Activated T-cell treated with anti-CD3 and anti-CD28 coated beads, Interleukin-2, amount 50 U/mL, for 4 hours (primary cell): ENCODE measurements around the gene UBA52. TPM values are rescaled to one million over a fixed set of nuclear protein-coding genes. Genes with fewer than 3 reads are reported as not detected.
A peak's percentile ranks its signal among the peaks of the same experiment; 100 is the strongest.

Source experiments
- ATAC-seq, 2 donors: fragments of 200-7000 bp; cut with Tn5 transposase; one replicate each; pipeline ENCODE4 v1.10.0; 2021
- DNase-seq: peaks from one replicate; pipeline ENCODE4 v3.0.0-alpha.2; 2020
- H3K27me3 Mint-ChIP-seq: one replicate; pipeline ENCODE4 v1.8.0; 2021; ENCODE audit warnings: low read depth, mixed read lengths
- H3K36me3 Mint-ChIP-seq: one replicate; pipeline ENCODE4 v1.8.0; 2022; ENCODE audit warnings: mixed read lengths; ENCODE audit not compliant: insufficient read depth
- H3K4me1 Mint-ChIP-seq: one replicate; pipeline ENCODE4 v1.8.0; 2021; ENCODE audit warnings: low read depth, mixed read lengths
- H3K4me3 Mint-ChIP-seq: one replicate; pipeline ENCODE4 v1.8.0; 2021; ENCODE audit warnings: mild to moderate bottlenecking, moderate library complexity, mixed read lengths
- H3K9me3 Mint-ChIP-seq: one replicate; pipeline ENCODE4 v1.8.0; 2021; ENCODE audit warnings: mixed read lengths
- total RNA-seq, 3 donors: library from RNA; stranded (reverse); gene quantifications; one replicate each; pipeline ENCODE4 v1.2.1, GENCODE V29; 2021

The UBA52 gene
- total RNA-seq, 3 donors from 2014 or later = 1,928 to 2,027 (median 1,945) TPM

GRCh38 chr19:18541258-18541991, 30.2 kb upstream of the UBA52 start:
- Mint-ChIP-seq H3K9me3 (no peaks in the 10 kb centered on the region), H3K4me3 (no peak overlapping the region), H3K4me1 (peaks cover 17% of the 10 kb centered on the region), H3K27me3 (no peaks in the 10 kb centered on the region), H3K36me3 (peaks cover 9% of the 10 kb centered on the region)
- DNase-seq (no peak), ATAC-seq (no peak)

- H3K27me3 Mint-ChIP-seq = no peaks in the 10 kb centered on the region
- H3K36me3 Mint-ChIP-seq = peaks cover 4% of the 10 kb centered on the region
- no peak for DNase-seq
- H3K9me3 Mint-ChIP-seq = no peaks in the 10 kb centered on the region
- peaks cover 17% of the 10 kb centered on the region for H3K4me1 Mint-ChIP-seq
- peak overlapping the region; percentile 86 for H3K4me3 Mint-ChIP-seq
- ATAC-seq = peak in 1 of 2 donors; percentile 1
Observed at GRCh38 chr19:18541992-18542940, 29.4 kb upstream of the UBA52 start.

GRCh38 chr19:18542941-18543813, 28.5 kb upstream of the UBA52 start, which contains the start of gene FKBP8:
Gene FKBP8, minus strand, starts transcription at chr19:18543573. Its CDS starts 1,603 bp downstream, at chr19:18541970.
- DNase-seq = peak; percentile 92
- H3K9me3 Mint-ChIP-seq = no peaks in the 10 kb centered on the region
- H3K27me3 Mint-ChIP-seq = no peaks in the 10 kb centered on the region
- peak; percentile 98 for ATAC-seq
- H3K4me3 Mint-ChIP-seq = peak within 1 kb of the TSS; percentile 91
- peaks cover 17% of the 10 kb centered on the region for H3K4me1 Mint-ChIP-seq
- H3K36me3 Mint-ChIP-seq = peaks cover 2% of the 10 kb centered on the region

GRCh38 chr19:18543814-18544475, 27.7 kb upstream of the UBA52 start:
- Mint-ChIP-seq H3K9me3 (no peaks in the 10 kb centered on the region), H3K27me3 (peaks cover 2% of the 10 kb centered on the region), H3K4me1 (peaks cover 17% of the 10 kb centered on the region), H3K36me3 (peaks cover 2% of the 10 kb centered on the region), H3K4me3 (peak overlapping the region; percentile 91)
- ATAC-seq = peak; percentile 74 to 81
- peak; percentile 55 for DNase-seq

- Mint-ChIP-seq H3K9me3 (no peaks in the 10 kb centered on the region), H3K4me1 (no peaks in the 10 kb centered on the region), H3K27me3 (peaks cover 2% of the 10 kb centered on the region), H3K36me3 (no peaks in the 10 kb centered on the region), H3K4me3 (no peak overlapping the region)
- DNase-seq (no peak), ATAC-seq (no peak)
Observed at GRCh38 chr19:18551631-18552030, 20.0 kb upstream of the UBA52 start.

- Mint-ChIP-seq H3K4me1 (peaks cover 16% of the 10 kb centered on the region), H3K27me3 (no peaks in the 10 kb centered on the region), H3K9me3 (no peaks in the 10 kb centered on the region), H3K36me3 (peaks cover 6% of the 10 kb centered on the region), H3K4me3 (peak within 1 kb of the TSS; percentile 95)
- DNase-seq = peak; percentile 97
- ATAC-seq = peak; percentile 99
Observed at GRCh38 chr19:18557411-18558201, 14.1 kb upstream of the UBA52 start, which contains the start of gene KXD1. Gene KXD1, plus strand, starts transcription at chr19:18557870. Its CDS starts 4,187 bp downstream, at chr19:18562057.

GRCh38 chr19:18558202-18558555, 13.5 kb upstream of the UBA52 start:
- H3K4me3 Mint-ChIP-seq = peak overlapping the region; percentile 95
- peaks cover 16% of the 10 kb centered on the region for H3K4me1 Mint-ChIP-seq
- DNase-seq = no peak

GRCh38 chr19:18558604-18559003, 13.1 kb upstream of the UBA52 start:
- DNase-seq = no peak
- Mint-ChIP-seq H3K4me1 (peaks cover 16% of the 10 kb centered on the region), H3K4me3 (peak overlapping the region; percentile 95), H3K9me3 (no peaks in the 10 kb centered on the region), H3K27me3 (no peaks in the 10 kb centered on the region), H3K36me3 (peaks cover 10% of the 10 kb centered on the region)
- no peak for ATAC-seq

More at GRCh38 chr19:18558202-18558555, 13.5 kb upstream of the UBA52 start:
- H3K9me3 Mint-ChIP-seq = no peaks in the 10 kb centered on the region
- peaks cover 10% of the 10 kb centered on the region for H3K36me3 Mint-ChIP-seq
- no peaks in the 10 kb centered on the region for H3K27me3 Mint-ChIP-seq
- peak; percentile 15 to 31 for ATAC-seq

GRCh38 chr19:18559685-18560084, 12.0 kb upstream of the UBA52 start:
- Mint-ChIP-seq H3K4me1 (peaks cover 16% of the 10 kb centered on the region), H3K9me3 (no peaks in the 10 kb centered on the region), H3K4me3 (peak overlapping the region; percentile 95), H3K27me3 (no peaks in the 10 kb centered on the region), H3K36me3 (peaks cover 14% of the 10 kb centered on the region)
- ATAC-seq = no peak
- DNase-seq = no peak

GRCh38 chr19:18562086-18562485, 9.6 kb upstream of the UBA52 start:
- Mint-ChIP-seq H3K4me1 (peaks cover 16% of the 10 kb centered on the region), H3K4me3 (no peak overlapping the region), H3K9me3 (no peaks in the 10 kb centered on the region), H3K27me3 (no peaks in the 10 kb centered on the region), H3K36me3 (peaks cover 20% of the 10 kb centered on the region)
- ATAC-seq (no peak), DNase-seq (no peak)

- Mint-ChIP-seq H3K4me1 (peaks cover 6% of the 10 kb centered on the region), H3K4me3 (no peak overlapping the region), H3K27me3 (no peaks in the 10 kb centered on the region), H3K36me3 (peaks cover 28% of the 10 kb centered on the region), H3K9me3 (no peaks in the 10 kb centered on the region)
- DNase-seq (no peak), ATAC-seq (no peak)
Observed at GRCh38 chr19:18566953-18567352, 4.7 kb upstream of the UBA52 start.

- Mint-ChIP-seq H3K36me3 (peaks cover 31% of the 10 kb centered on the region), H3K4me1 (peaks cover 16% of the 10 kb centered on the region), H3K27me3 (no peaks in the 10 kb centered on the region), H3K9me3 (no peaks in the 10 kb centered on the region), H3K4me3 (no peak overlapping the region)
- DNase-seq (no peak), ATAC-seq (no peak)
Observed at GRCh38 chr19:18568367-18568766, 3.3 kb upstream of the UBA52 start.
